SK-N-MC (cell line): ENCODE results near the gene RPP25L.

Source experiments
- EZH2 ChIP-seq: fragments of 200-600 bp; sonication (generic); IDR thresholded peaks from one replicate; pipeline ENCODE4 v1.6.1; 2017; ENCODE audit warnings: antibody characterized with exemption
- FOXP2 ChIP-seq: optimal IDR thresholded peaks from 2 replicates; pipeline ENCODE3; 2011; ENCODE audit warnings: mild to moderate bottlenecking, moderate library complexity; ENCODE audit not compliant: insufficient read depth; ENCODE audit errors: extremely low read length, control extremely low read depth
- POLR2AphosphoS5 ChIP-seq: IDR thresholded peaks from 2 replicates; pipeline ENCODE4 v1.6.1; 2012; ENCODE audit warnings: mild to moderate bottlenecking, low read depth, low read length, borderline replicate concordance

GRCh38 chr9:34563262-34563661, 48.6 kb downstream of the RPP25L start:
- no peak for TF ChIP-seq EZH2
- TF ChIP-seq POLR2AphosphoS5: no peak
- TF ChIP-seq FOXP2: no peak
